Liver (tissue), 9 donors: ENCODE results near the gene RNPS1. TPM values are rescaled to one million over a fixed set of nuclear protein-coding genes. Genes with fewer than 3 reads are reported as not detected.
A peak's percentile ranks its signal among the peaks of the same experiment; 100 is the strongest.
"Not testable (repeated sequence)": the region's sequence is repeated elsewhere in the genome, so short reads cannot be mapped to it uniquely, and the experiment has no call there.

Experiments used
- DNase-seq: peaks from one replicate; pipeline ENCODE4 v3.0.0-alpha.2; 2017; ENCODE audit warnings: low spot score
- H3K27ac ChIP-seq, 2 donors: one replicate each; pipeline ENCODE4 v1.7.0; 2013; ENCODE audit warnings: inconsistent platforms in 2 of 2, low read length in 2 of 2, control low read depth in 1 of 2, low read depth in 1 of 2, mild to moderate bottlenecking in 1 of 2
- H3K27me3 ChIP-seq, 4 donors: one replicate each; pipeline versions ENCODE4 v1.6.1 to v1.7.0; 2013; ENCODE audit warnings: low read length in 3 of 4, inconsistent platforms in 1 of 4, mild to moderate bottlenecking in 1 of 4, moderate library complexity in 1 of 4; ENCODE audit not compliant: control insufficient read depth in 4 of 4, insufficient read depth in 4 of 4
- H3K36me3 ChIP-seq, 4 donors: one replicate each; pipeline versions ENCODE4 v1.6.1 to v1.7.0; 2013; ENCODE audit warnings: low read length in 3 of 4, mild to moderate bottlenecking in 3 of 4, low read depth in 1 of 4, moderate library complexity in 1 of 4; ENCODE audit not compliant: control insufficient read depth in 4 of 4, insufficient read depth in 3 of 4
- H3K4me1 ChIP-seq, 4 donors: one replicate each; pipeline versions ENCODE4 v1.6.1 to v1.7.0; 2013; ENCODE audit warnings: low read length in 3 of 4, mild to moderate bottlenecking in 3 of 4, moderate library complexity in 1 of 4; ENCODE audit not compliant: control insufficient read depth in 4 of 4, insufficient read depth in 4 of 4
- H3K4me3 ChIP-seq, 3 donors: one replicate each; pipeline versions ENCODE4 v1.6.1 to v1.7.0; 2013; ENCODE audit warnings: low read length in 3 of 3, control low read depth in 1 of 3, low read depth in 1 of 3, mild to moderate bottlenecking in 1 of 3
- H3K9ac ChIP-seq, 2 donors: one replicate each; pipeline ENCODE4 v1.7.0; 2013; ENCODE audit warnings: low read length in 2 of 2, mild to moderate bottlenecking in 2 of 2, moderate library complexity in 2 of 2, control low read depth in 1 of 2, low read depth in 1 of 2
- H3K9me3 ChIP-seq, 4 donors: one replicate each; pipeline versions ENCODE4 v1.6.1 to v1.7.0; 2013; ENCODE audit warnings: low read length in 3 of 4; ENCODE audit not compliant: control insufficient read depth in 4 of 4
- CTCF ChIP-seq: fragments of 150-350 bp; IDR thresholded peaks from 2 replicates; pipeline ENCODE4 v1.5.1; 2017; ENCODE audit warnings: improper control_type of control experiment, low read depth, low read length; ENCODE audit not compliant: missing input control
- EGR1 ChIP-seq, 2 donors: IDR thresholded peaks; 2 replicates each; pipeline ENCODE4 v1.6.1; 2016 to 2018; ENCODE audit warnings: antibody characterized with exemption in 2 of 2, low read depth in 2 of 2
- FOXA1 ChIP-seq: IDR thresholded peaks from 2 replicates; pipeline ENCODE4 v1.6.1; 2016; ENCODE audit warnings: antibody characterized with exemption
- FOXA2 ChIP-seq: IDR thresholded peaks from 2 replicates; pipeline ENCODE4 v1.6.1; 2016; ENCODE audit warnings: antibody characterized with exemption
- GABPA ChIP-seq, 2 donors: IDR thresholded peaks in 1 of 2; conservative IDR thresholded peaks in 1 of 2; 2 replicates each; pipeline ENCODE4 v1.6.1; 2016; ENCODE audit warnings: antibody characterized with exemption in 2 of 2, mild to moderate bottlenecking in 1 of 2, moderate library complexity in 1 of 2
- HNF4A ChIP-seq, 2 donors: conservative IDR thresholded peaks; 2 replicates each; pipeline ENCODE4 v1.6.1; 2016; ENCODE audit warnings: antibody characterized with exemption in 2 of 2, mild to moderate bottlenecking in 2 of 2
- HNF4G ChIP-seq: IDR thresholded peaks from 2 replicates; pipeline ENCODE4 v1.6.1; 2016; ENCODE audit warnings: antibody characterized with exemption
- JUND ChIP-seq, 2 donors: IDR thresholded peaks; 2 replicates each; pipeline ENCODE4 v1.6.1; 2016; ENCODE audit warnings: antibody characterized with exemption in 2 of 2
- MAX ChIP-seq: IDR thresholded peaks from 2 replicates; pipeline ENCODE4 v1.6.1; 2016; ENCODE audit warnings: antibody characterized with exemption
- RAD21 ChIP-seq, 2 donors: IDR thresholded peaks; 2 replicates each; pipeline ENCODE4 v1.6.1; 2016; ENCODE audit warnings: antibody characterized with exemption in 2 of 2, mild to moderate bottlenecking in 2 of 2
- REST ChIP-seq: IDR thresholded peaks from 2 replicates; pipeline ENCODE4 v1.6.1; 2016; ENCODE audit warnings: antibody characterized with exemption, mild to moderate bottlenecking
- RXRA ChIP-seq, 2 donors: IDR thresholded peaks; 2 replicates each; pipeline ENCODE4 v1.6.1; 2017 to 2018; ENCODE audit warnings: antibody characterized with exemption in 2 of 2, mild to moderate bottlenecking in 1 of 2
- TAF1 ChIP-seq: conservative IDR thresholded peaks from 2 replicates; pipeline ENCODE4 v1.6.1; 2016; ENCODE audit warnings: antibody characterized with exemption, mild to moderate bottlenecking
- YY1 ChIP-seq: IDR thresholded peaks from 2 replicates; pipeline ENCODE4 v1.6.1; 2016; ENCODE audit warnings: antibody characterized with exemption, mild to moderate bottlenecking
- ZBTB33 ChIP-seq: IDR thresholded peaks from 2 replicates; pipeline ENCODE4 v1.6.1; 2016; ENCODE audit warnings: antibody characterized with exemption
- WGBS: extraction: QIAGEN DNeasy Blood & Tissue Kit; methylation state at CpG from one replicate; pipeline ENCODE4 v1.1.7; 2013; 5-methylcytosine and 5-hydroxymethylcytosine counted together
- polyA plus RNA-seq, 2 donors: library from polyadenylated mRNA; stranded (reverse) in 1 of 2; unstranded in 1 of 2; fragments of 200-250 nt in 1 of 2; fragments of >200 nt in 1 of 2; fragmentation: Nextera tagmentation in 1 of 2; extraction: Ambion mirVana in 1 of 2; gene quantifications; one replicate each; pipeline versions ENCODE4 v1.2.1 to v1.2.3, GENCODE V29; 2013 to 2015
- total RNA-seq, 2 donors: library from RNA; depleted of rRNA; stranded (reverse); fragments of >200 nt; gene quantifications; one replicate each; pipeline ENCODE4 v1.2.3, GENCODE V29; 2014
- TF ChIP-seq, protein P1 (sequence below): IDR thresholded peaks from 2 replicates; pipeline ENCODE4 v1.6.1; 2016; ENCODE audit warnings: antibody characterized with exemption
- donor health status: healthy.
- donor health status: healthy.
- donor health status: healthy.
- donor health status: healthy.
- donor health status: healthy.

The RNPS1 gene
- total and polyA plus RNA-seq, 4 donors, result 31.3 to 38.2 (median 36.7) TPM

- Histone ChIP-seq H3K36me3 (peaks cover 2 to 16% (median 6%) of the 10 kb centered on the region in 4 donors), H3K4me1 (peaks cover 11 to 30% (median 26%) of the 10 kb centered on the region in 4 donors), H3K4me3 (peak overlapping the region; percentile 80 to 98 (median 86)), H3K27ac (peak overlapping the region; percentile 98 to 100), H3K9ac (peak overlapping the region; percentile 44 to 67)
- DNase-seq, H3K27me3 ChIP-seq, H3K9me3 ChIP-seq: not testable (repeated sequence)
- under 1% methylated on average over 54 of the region's 54 CpGs for WGBS
- peak in 1 of 2 donors; percentile 36 for TF ChIP-seq GABPA (IDR thresholded peaks at IDR 0.05 in 1 of 2, conservative IDR thresholded peaks at IDR 0.05 in 1 of 2)
Measured at GRCh38 chr16:2267505-2267912, 417 bp downstream of the RNPS1 start.

DNA sequence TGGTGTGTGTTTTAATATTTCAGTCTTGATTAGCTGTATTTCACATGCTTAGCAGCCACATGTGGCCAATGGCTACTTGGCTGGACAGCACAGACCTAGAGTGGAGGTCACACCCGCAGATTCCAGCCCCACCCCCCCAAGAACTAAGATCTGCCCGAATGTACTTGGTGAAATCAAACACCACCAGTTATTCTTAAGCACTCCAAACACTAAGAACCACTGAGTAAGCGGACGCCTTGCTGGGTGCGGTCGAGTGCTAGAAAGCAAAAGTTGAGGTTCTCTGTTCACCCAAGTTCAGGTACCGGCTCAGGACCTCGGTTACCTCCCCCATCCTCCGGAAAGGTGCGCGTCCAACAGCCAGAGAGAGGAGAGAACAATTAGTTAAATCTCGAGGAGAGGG lies 1.0 kb downstream of the RNPS1 start:
- peak overlapping the region; percentile 80 to 98 (median 86) for H3K4me3 ChIP-seq
- not testable (repeated sequence) for H3K9me3 ChIP-seq, DNase-seq, H3K27me3 ChIP-seq, H3K27ac ChIP-seq
- peak overlapping the region in 1 of 2 donors; percentile 37 for H3K9ac ChIP-seq
- WGBS, result 8% methylated on average over 12 of the region's 12 CpGs
- peaks cover 11 to 30% (median 26%) of the 10 kb centered on the region in 4 donors for H3K4me1 ChIP-seq
- peaks cover 8 to 22% (median 12%) of the 10 kb centered on the region in 4 donors for H3K36me3 ChIP-seq

DNA sequence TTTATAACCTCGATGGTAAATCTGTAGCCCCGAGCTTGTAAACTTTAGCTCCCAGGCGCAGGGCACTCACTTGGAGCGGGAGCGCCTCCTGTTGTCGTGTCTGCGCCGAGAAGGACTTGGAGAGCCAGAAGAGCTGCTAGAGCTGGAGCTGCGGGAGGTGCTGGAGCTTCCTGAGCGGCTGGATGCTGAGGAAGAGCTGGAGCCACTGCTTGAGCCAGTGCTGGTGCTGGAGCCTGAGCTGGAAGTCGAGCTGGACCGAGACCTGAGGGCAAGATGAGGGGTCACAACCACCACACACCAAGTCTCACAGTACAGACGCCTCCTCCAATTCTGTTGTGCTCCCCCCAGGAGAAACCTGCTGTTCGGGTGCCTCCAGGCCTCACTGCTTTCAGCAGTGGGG lies 4.9 kb downstream of the RNPS1 start:
- H3K27me3 ChIP-seq, H3K27ac ChIP-seq, H3K4me3 ChIP-seq, DNase-seq, H3K9me3 ChIP-seq: not testable (repeated sequence)
- peaks cover 18 to 46% (median 28%) of the 10 kb centered on the region in 4 donors for H3K36me3 ChIP-seq
- 91% methylated on average over 14 of the region's 14 CpGs for WGBS
- H3K9ac ChIP-seq, result peak overlapping the region in 1 of 2 donors; percentile 27
- peaks cover 3 to 15% (median 13%) of the 10 kb centered on the region in 4 donors for H3K4me1 ChIP-seq

DNA sequence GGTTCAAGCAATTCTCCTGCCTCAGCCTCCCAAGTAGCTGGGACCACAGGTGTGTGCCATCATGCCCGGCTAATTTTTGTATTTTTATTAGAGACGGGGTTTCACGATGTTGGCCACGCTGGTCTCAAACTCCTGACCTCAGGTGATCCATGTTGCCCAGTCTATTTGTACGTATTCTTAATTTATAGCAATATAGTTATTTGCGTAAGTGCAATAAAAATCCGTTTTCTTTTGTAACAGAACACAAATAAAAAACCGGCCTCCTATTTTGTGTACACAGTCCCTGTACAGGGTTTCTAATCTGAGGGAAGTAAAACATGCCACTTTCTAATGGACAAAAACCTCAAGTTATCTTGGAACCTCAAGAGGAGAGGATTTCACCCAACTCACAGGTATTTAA lies 7.7 kb downstream of the RNPS1 start:
- Histone ChIP-seq H3K27ac (no peak overlapping the region), H3K9me3 (no peaks in the 10 kb centered on the region), H3K27me3 (no peaks in the 10 kb centered on the region), H3K4me3 (no peak overlapping the region), H3K4me1 (peaks cover 0 to 5% (median 0%) of the 10 kb centered on the region in 4 donors), H3K36me3 (peaks cover 23 to 74% (median 43%) of the 10 kb centered on the region in 4 donors), H3K9ac (no peak overlapping the region)
- no peak for TF ChIP-seq MAX
- TF ChIP-seq TAF1, result no peak
- no peak for TF ChIP-seq GABPA (IDR thresholded peaks at IDR 0.05 in 1 of 2, conservative IDR thresholded peaks at IDR 0.05 in 1 of 2)
- TF ChIP-seq RXRA (IDR thresholded peaks at IDR 0.05), result no peak
- no peak for TF ChIP-seq FOXA1
- TF ChIP-seq JUND (IDR thresholded peaks at IDR 0.05), result no peak
- TF ChIP-seq YY1, result no peak
- TF ChIP-seq HNF4G, result no peak
- no peak for TF ChIP-seq HNF4A (conservative IDR thresholded peaks at IDR 0.05)
- no peak for TF ChIP-seq EGR1 (IDR thresholded peaks at IDR 0.05; ENCODE audit: low read depth in 2 of 2)
- TF ChIP-seq FOXA2, result no peak
- TF ChIP-seq REST, result no peak
- no peak for TF ChIP-seq CTCF
- TF ChIP-seq RAD21 (IDR thresholded peaks at IDR 0.05), result no peak
- TF ChIP-seq, protein P1, sequence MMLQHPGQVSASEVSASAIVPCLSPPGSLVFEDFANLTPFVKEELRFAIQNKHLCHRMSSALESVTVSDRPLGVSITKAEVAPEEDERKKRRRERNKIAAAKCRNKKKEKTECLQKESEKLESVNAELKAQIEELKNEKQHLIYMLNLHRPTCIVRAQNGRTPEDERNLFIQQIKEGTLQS, result no peak
- TF ChIP-seq ZBTB33, result no peak
- DNase-seq, result no peak
- WGBS, result 92% methylated on average over 8 of the region's 8 CpGs
